ENCODE data around the gene RASGEF1C. TPM values are rescaled to one million over a fixed set of nuclear protein-coding genes. Genes with fewer than 3 reads are reported as not detected.

RASGEF1C gene
- total and polyA plus RNA-seq, 2 of the 13 experiments (the other 11 are each of a cell fraction or from before 2014, with no cell fraction given), result not detected

DNA sequence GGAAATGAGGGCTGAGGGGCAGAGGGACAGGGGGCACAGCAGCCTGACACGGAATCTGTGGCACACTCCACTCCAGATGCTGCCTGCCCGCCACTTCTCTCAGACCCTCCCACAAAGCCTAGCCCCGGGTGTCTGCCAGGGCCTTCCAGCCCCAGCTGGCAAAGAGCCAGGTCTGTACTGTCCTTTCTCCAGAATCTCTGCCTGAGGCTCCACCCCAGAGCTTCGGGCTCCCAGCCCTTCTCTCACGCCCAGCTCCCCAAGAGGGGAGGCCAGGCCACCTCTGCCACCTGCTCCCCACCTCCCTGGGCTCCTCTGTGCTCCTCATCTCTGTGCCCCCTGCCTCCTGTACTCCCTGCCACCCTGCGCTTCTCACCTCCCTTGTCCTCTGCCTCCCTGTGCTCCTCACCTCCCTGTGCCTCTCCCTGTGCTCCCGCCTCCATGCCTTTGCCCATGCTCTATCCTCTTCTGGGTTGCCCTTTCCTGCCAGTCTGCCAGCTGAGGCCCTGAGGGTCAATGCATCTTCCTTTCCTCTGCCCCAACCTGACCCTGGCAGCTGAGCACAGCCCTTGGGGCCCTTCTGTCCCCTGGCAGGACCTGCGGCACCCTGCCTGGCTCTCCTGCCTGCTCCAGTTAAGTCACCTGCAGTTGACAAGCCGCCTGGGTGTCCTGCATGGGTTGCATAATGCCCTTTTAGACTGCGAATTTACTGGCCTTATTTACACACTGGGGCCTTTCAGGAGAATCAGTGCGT lies 36.4 kb downstream of the RASGEF1C start (continued):
- TF ChIP-seq, protein P1, sequence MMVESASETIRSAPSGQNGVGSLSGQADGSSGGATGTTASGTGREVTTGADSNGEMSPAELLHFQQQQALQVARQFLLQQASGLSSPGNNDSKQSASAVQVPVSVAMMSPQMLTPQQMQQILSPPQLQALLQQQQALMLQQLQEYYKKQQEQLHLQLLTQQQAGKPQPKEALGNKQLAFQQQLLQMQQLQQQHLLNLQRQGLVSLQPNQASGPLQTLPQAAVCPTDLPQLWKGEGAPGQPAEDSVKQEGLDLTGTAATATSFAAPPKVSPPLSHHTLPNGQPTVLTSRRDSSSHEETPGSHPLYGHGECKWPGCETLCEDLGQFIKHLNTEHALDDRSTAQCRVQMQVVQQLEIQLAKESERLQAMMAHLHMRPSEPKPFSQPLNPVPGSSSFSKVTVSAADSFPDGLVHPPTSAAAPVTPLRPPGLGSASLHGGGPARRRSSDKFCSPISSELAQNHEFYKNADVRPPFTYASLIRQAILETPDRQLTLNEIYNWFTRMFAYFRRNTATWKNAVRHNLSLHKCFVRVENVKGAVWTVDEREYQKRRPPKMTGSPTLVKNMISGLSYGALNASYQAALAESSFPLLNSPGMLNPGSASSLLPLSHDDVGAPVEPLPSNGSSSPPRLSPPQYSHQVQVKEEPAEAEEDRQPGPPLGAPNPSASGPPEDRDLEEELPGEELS (CRISPR knock-in tag; IDR thresholded peaks at IDR 0.05), result peak; percentile 37; the same call in 1 of the 2 replicates
- TF ChIP-seq HDAC2 (CRISPR knock-in tag; IDR thresholded peaks at IDR 0.05) (peak; percentile 18; the same call in 1 of the 2 replicates), SMC3 (IDR thresholded peaks at IDR 0.05; ENCODE audit: low read length) (no peak), ZNF230 (CRISPR knock-in tag; IDR thresholded peaks at IDR 0.05) (no peak), RARA (CRISPR knock-in tag; IDR thresholded peaks at IDR 0.05) (peak; percentile 48), ZNF530 (CRISPR knock-in tag; IDR thresholded peaks at IDR 0.05; ENCODE audit: low read depth) (no peak), ZNF891 (CRISPR knock-in tag; IDR thresholded peaks at IDR 0.05) (no peak), ZNF775 (CRISPR knock-in tag; IDR thresholded peaks at IDR 0.05; ENCODE audit: borderline replicate concordance) (no peak), TEAD3 (CRISPR knock-in tag; optimal IDR thresholded peaks at IDR 0.05; ENCODE audit: borderline replicate concordance) (peak; percentile 18), POLR2AphosphoS2 (IDR thresholded peaks at IDR 0.05; ENCODE audit: low read depth, low read length) (no peak), ZNF292 (CRISPR knock-in tag; IDR thresholded peaks at IDR 0.05; ENCODE audit: borderline replicate concordance, low read depth) (peak; percentile 41; the same call in 1 of the 2 replicates), ZNF468 (CRISPR knock-in tag; IDR thresholded peaks at IDR 0.05) (no peak)
- TF ChIP-seq, protein P2, sequence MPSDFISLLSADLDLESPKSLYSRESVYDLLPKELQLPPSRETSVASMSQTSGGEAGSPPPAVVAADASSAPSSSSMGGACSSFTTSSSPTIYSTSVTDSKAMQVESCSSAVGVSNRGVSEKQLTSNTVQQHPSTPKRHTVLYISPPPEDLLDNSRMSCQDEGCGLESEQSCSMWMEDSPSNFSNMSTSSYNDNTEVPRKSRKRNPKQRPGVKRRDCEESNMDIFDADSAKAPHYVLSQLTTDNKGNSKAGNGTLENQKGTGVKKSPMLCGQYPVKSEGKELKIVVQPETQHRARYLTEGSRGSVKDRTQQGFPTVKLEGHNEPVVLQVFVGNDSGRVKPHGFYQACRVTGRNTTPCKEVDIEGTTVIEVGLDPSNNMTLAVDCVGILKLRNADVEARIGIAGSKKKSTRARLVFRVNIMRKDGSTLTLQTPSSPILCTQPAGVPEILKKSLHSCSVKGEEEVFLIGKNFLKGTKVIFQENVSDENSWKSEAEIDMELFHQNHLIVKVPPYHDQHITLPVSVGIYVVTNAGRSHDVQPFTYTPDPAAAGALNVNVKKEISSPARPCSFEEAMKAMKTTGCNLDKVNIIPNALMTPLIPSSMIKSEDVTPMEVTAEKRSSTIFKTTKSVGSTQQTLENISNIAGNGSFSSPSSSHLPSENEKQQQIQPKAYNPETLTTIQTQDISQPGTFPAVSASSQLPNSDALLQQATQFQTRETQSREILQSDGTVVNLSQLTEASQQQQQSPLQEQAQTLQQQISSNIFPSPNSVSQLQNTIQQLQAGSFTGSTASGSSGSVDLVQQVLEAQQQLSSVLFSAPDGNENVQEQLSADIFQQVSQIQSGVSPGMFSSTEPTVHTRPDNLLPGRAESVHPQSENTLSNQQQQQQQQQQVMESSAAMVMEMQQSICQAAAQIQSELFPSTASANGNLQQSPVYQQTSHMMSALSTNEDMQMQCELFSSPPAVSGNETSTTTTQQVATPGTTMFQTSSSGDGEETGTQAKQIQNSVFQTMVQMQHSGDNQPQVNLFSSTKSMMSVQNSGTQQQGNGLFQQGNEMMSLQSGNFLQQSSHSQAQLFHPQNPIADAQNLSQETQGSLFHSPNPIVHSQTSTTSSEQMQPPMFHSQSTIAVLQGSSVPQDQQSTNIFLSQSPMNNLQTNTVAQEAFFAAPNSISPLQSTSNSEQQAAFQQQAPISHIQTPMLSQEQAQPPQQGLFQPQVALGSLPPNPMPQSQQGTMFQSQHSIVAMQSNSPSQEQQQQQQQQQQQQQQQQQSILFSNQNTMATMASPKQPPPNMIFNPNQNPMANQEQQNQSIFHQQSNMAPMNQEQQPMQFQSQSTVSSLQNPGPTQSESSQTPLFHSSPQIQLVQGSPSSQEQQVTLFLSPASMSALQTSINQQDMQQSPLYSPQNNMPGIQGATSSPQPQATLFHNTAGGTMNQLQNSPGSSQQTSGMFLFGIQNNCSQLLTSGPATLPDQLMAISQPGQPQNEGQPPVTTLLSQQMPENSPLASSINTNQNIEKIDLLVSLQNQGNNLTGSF (CRISPR knock-in tag; IDR thresholded peaks at IDR 0.05), result no peak
- TF ChIP-seq, protein P3, sequence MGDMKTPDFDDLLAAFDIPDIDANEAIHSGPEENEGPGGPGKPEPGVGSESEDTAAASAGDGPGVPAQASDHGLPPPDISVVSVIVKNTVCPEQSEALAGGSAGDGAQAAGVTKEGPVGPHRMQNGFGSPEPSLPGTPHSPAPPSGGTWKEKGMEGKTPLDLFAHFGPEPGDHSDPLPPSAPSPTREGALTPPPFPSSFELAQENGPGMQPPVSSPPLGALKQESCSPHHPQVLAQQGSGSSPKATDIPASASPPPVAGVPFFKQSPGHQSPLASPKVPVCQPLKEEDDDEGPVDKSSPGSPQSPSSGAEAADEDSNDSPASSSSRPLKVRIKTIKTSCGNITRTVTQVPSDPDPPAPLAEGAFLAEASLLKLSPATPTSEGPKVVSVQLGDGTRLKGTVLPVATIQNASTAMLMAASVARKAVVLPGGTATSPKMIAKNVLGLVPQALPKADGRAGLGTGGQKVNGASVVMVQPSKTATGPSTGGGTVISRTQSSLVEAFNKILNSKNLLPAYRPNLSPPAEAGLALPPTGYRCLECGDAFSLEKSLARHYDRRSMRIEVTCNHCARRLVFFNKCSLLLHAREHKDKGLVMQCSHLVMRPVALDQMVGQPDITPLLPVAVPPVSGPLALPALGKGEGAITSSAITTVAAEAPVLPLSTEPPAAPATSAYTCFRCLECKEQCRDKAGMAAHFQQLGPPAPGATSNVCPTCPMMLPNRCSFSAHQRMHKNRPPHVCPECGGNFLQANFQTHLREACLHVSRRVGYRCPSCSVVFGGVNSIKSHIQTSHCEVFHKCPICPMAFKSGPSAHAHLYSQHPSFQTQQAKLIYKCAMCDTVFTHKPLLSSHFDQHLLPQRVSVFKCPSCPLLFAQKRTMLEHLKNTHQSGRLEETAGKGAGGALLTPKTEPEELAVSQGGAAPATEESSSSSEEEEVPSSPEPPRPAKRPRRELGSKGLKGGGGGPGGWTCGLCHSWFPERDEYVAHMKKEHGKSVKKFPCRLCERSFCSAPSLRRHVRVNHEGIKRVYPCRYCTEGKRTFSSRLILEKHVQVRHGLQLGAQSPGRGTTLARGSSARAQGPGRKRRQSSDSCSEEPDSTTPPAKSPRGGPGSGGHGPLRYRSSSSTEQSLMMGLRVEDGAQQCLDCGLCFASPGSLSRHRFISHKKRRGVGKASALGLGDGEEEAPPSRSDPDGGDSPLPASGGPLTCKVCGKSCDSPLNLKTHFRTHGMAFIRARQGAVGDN (CRISPR knock-in tag; IDR thresholded peaks at IDR 0.05), result peak; percentile 38
